Peyer's patch (tissue), 4 donors: ENCODE data around the gene PCSK2.

Experiments
- CTCF ChIP-seq, 6 experiments: fragments of 450-650 bp in 4 of 6; fragments of 200-600 bp in 2 of 6; sonication (generic) in 1 of 6; IDR thresholded peaks; one replicate each; pipeline ENCODE4 v1.5.1; 2017 to 2019; ENCODE audit warnings: antibody characterized with exemption in 6 of 6, mild to moderate bottlenecking in 3 of 6, moderate library complexity in 1 of 6
- POLR2A ChIP-seq, 2 donors: fragments of 450-650 bp; IDR thresholded peaks; one replicate each; pipeline ENCODE4 v1.5.1; 2017; ENCODE audit warnings: antibody characterized with exemption in 2 of 2, mild to moderate bottlenecking in 2 of 2, moderate library complexity in 2 of 2

GRCh38 chr20:17306427-17306826, 79.6 kb downstream of the PCSK2 start:
- TF ChIP-seq CTCF (IDR thresholded peaks at IDR 0.05) = no peak
- TF ChIP-seq POLR2A (IDR thresholded peaks at IDR 0.05) = no peak
